Fibroblast of lung (primary cell): ENCODE measurements around the gene ECSCR.

Experiments used
- EZH2 ChIP-seq: IDR thresholded peaks from 2 replicates; pipeline ENCODE4 v1.5.1; 2012; ENCODE audit warnings: low read length, control low read depth, mild to moderate bottlenecking; ENCODE audit errors: missing control alignments
- TF ChIP-seq, protein P1 (sequence below), 2 donors: IDR thresholded peaks in 1 of 2; conservative IDR thresholded peaks in 1 of 2; 1 replicate in 1 of 2; 2 replicates in 1 of 2; pipeline ENCODE4 v1.5.1; 2011 to 2012; ENCODE audit warnings: low read length in 2 of 2, control low read depth in 1 of 2, inconsistent platforms in 1 of 2, low read depth in 1 of 2, mild to moderate bottlenecking in 1 of 2

DNA sequence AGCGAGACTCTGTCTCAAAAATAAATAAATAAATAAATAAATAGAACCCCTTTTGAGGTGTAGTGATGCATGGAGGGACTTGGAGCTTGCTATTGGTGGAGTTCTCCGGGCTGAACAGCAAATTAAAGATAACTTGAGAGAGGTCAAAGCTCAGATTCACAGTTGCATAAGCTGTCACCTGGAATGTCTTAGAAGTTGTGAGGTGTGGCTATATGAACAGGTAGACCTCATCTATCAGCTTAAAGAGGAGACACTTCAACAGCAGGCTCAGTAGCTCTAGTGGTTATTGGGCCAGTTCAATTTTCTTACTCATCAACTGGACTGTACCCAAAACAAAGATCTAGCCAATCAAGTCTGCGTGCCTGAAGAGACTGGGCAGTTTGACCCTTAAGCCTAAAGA is 31.7 kb upstream of the ECSCR start:
- TF ChIP-seq, protein P1, sequence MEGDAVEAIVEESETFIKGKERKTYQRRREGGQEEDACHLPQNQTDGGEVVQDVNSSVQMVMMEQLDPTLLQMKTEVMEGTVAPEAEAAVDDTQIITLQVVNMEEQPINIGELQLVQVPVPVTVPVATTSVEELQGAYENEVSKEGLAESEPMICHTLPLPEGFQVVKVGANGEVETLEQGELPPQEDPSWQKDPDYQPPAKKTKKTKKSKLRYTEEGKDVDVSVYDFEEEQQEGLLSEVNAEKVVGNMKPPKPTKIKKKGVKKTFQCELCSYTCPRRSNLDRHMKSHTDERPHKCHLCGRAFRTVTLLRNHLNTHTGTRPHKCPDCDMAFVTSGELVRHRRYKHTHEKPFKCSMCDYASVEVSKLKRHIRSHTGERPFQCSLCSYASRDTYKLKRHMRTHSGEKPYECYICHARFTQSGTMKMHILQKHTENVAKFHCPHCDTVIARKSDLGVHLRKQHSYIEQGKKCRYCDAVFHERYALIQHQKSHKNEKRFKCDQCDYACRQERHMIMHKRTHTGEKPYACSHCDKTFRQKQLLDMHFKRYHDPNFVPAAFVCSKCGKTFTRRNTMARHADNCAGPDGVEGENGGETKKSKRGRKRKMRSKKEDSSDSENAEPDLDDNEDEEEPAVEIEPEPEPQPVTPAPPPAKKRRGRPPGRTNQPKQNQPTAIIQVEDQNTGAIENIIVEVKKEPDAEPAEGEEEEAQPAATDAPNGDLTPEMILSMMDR (conservative IDR thresholded peaks at IDR 0.05 in 1 of 2, IDR thresholded peaks at IDR 0.05 in 1 of 2; ENCODE audit: low read depth in 1 of 2, low read length in 2 of 2), result no peak
- TF ChIP-seq EZH2, result no peak
